ENCODE results near the gene ARID1B.

DNA sequence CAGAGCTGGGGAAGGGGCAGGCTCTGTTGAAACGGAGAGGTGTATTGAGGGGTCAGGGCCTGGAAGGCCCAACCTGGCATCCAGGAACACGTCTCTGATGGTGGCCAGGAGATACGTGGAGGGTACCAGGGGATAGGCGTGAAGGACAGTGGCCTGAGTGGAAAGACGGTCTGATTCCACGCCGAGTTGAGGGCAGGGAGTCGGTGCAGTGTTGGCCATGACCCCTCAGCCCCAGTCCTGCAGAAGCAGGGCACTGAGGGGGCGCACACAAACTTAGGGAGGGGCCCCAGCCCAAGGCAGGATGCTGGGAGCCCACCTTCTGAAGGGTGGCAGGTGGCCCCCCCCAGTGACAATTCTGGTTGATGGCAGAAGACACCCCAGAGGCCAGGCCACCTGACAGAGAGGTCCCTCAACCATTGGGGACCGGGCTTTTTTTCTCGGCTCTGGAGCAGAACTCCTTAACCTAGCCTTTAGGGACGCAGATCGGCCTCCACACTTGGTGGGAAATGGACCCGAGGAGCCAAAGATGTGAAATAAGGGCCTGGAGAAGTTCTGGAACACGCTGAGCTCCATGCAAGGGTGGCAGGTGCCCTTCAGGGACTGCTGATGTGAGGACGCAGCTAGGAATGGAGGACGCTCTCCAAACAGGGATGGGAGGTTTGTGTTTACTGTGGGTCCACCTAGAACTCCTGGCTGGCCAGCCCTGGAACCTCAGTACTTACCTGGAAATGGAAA is 455.1 kb downstream of the ARID1B start:
- TF ChIP-seq, protein P1, sequence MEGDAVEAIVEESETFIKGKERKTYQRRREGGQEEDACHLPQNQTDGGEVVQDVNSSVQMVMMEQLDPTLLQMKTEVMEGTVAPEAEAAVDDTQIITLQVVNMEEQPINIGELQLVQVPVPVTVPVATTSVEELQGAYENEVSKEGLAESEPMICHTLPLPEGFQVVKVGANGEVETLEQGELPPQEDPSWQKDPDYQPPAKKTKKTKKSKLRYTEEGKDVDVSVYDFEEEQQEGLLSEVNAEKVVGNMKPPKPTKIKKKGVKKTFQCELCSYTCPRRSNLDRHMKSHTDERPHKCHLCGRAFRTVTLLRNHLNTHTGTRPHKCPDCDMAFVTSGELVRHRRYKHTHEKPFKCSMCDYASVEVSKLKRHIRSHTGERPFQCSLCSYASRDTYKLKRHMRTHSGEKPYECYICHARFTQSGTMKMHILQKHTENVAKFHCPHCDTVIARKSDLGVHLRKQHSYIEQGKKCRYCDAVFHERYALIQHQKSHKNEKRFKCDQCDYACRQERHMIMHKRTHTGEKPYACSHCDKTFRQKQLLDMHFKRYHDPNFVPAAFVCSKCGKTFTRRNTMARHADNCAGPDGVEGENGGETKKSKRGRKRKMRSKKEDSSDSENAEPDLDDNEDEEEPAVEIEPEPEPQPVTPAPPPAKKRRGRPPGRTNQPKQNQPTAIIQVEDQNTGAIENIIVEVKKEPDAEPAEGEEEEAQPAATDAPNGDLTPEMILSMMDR (IDR thresholded peaks at IDR 0.05): no peak
- TF ChIP-seq EZH2 (IDR thresholded peaks at IDR 0.05; ENCODE audit: borderline replicate concordance, insufficient read depth, low read depth, low read length, poor library complexity, severe bottlenecking): no peak
